ENCODE measurements around the gene EXD3. TPM values are rescaled to one million over a fixed set of nuclear protein-coding genes. Genes with fewer than 3 reads are reported as not detected.
"Not testable (repeated sequence)": the region's sequence is repeated elsewhere in the genome, so short reads cannot be mapped to it uniquely, and the experiment has no call there.

Gene EXD3
- total RNA-seq, 2 experiments from 2014 or later = 10.3 to 13.2 TPM

DNA sequence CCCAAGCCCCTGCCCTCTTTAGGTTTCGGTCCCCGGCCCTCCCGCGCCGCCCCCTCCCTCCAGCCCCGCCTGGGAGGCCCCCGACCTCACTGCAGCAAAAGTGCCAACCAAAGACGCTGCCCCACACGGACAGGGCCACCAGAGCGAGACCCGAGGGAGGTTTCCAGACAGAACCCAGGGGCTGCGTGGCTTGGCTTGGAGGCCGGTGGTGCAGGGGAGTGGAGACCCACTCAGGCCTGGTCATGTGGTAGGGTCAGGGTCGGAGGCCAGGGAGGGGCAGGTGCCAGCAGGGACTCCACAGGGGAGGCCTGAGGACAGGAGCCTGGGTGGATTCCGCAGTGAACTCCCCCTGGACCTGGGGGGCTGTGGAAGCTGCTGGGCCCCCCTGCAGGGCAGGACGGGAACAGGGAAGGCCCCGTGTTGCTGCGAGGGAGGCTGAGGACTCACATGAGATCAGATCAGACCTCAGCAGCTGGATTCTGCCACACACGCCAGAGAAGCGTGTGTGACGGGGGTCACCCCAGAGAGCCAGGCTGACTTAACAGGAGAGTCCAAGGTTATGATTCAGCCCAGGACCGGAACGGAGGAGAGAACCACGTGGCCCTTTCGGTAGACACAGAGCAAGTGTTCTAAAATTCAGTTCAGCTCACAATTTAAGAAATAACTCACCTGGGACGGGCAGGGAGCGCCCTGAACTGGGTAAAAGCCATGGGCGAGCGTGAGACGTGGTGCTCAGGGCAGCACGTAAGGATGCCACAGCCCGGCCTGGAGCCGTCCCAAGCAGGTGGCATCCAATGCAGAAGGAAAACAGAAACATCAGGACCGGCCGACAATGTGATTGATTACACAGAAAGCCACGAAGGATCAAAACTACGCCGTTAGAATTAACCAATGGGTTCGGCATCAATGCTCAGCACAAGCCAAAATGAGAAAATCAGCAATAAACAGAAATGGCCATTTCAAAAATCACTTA is 38.9 kb downstream of the EXD3 start:
- Mint-ChIP-seq H3K27ac (peak overlapping the region; percentile 51), H3K9me3 (no peaks in the 10 kb centered on the region), H3K4me1 (peaks cover 16% of the 10 kb centered on the region), H3K4me3 (no peak overlapping the region), H3K27me3 (no peaks in the 10 kb centered on the region), H3K36me3 (ENCODE audit: low read depth) (no peaks in the 10 kb centered on the region)
- POLR2A ChIA-PET = no interaction called here
- DNase-seq = no peak
- CTCF ChIA-PET = no interaction called here

DNA sequence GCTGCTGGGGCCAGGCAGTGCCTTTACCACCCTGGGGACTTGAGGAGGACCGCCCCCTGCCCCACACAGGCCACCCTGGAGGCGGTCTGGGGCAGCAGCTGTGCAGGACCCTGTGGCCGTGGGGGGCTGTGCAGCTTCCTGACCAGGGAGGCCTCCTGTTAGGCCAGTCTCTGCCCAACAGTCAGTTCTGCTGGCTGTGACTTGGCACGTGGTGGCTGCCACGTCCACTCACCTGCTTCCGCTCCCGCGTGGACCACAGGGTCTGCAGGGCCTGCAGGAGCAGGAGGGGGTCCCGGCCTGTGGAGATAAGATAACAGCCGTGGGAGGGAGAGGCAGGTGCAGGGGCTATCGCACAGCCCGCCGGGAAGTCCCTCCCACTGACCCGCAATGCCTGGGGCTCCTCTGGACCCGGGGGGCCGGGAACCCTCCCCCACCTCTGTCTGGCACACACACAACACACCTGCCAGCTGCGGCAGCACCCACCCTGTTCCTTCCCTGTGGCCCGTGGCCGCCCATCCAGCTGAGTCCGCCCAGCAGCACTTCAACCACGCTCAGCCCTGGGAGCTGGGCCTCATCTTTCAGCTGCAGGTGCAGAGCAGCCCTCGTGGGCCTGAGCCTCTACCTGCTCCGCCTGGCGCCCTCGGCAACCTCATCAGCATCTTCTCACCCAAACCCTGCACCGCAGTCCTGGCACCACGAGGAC is 39.7 kb downstream of the EXD3 start:
- no peak overlapping the region for H3K4me3 Mint-ChIP-seq
- no peaks in the 10 kb centered on the region for H3K9me3 Mint-ChIP-seq
- no peaks in the 10 kb centered on the region for H3K27me3 Mint-ChIP-seq
- POLR2A ChIA-PET = no interaction called here
- no peak overlapping the region for H3K27ac Mint-ChIP-seq
- DNase-seq = no peak
- H3K4me1 Mint-ChIP-seq = peaks cover 16% of the 10 kb centered on the region
- no peaks in the 10 kb centered on the region for H3K36me3 Mint-ChIP-seq (ENCODE audit: low read depth)
- CTCF ChIA-PET = no interaction called here

DNA sequence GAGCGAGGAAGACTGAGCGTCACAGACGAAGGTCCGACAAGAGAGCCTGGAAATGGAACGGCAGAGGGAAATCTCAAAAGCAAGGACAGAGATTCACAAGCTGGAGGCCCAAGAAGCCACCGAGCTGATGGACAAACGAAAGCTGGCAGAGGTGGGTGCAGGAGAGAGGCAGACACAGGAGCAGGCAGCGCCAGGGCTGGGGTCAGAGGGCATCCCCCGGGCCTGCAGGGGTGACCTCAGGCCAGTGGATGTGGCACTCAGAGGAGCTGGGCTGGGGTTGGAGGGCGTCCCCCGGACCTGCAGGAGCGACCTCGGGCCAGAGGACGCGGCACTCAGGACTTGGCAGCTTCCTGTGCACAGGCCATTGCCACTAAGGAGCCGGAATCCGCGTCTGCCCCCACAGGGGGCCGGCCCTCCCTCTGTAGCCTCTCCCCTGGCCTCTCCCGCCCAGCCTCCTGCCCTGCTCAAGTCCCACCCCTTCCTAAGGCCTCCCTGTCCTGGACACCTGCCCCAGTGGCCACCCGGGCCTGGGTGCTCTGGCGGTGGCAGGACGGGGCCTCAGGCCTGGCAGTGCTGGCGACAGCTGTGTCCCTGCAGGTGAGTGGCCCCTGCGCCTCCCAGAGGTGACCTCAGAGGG is 40.4 kb downstream of the EXD3 start:
- POLR2A ChIA-PET = no interaction called here
- H3K27ac Mint-ChIP-seq = no peak overlapping the region
- no peaks in the 10 kb centered on the region for H3K27me3 Mint-ChIP-seq
- no peak overlapping the region for H3K4me3 Mint-ChIP-seq
- H3K4me1 Mint-ChIP-seq = peaks cover 13% of the 10 kb centered on the region
- no peak for DNase-seq
- H3K36me3 Mint-ChIP-seq (ENCODE audit: low read depth) = no peaks in the 10 kb centered on the region
- CTCF ChIA-PET = no interaction called here
- no peaks in the 10 kb centered on the region for H3K9me3 Mint-ChIP-seq

DNA sequence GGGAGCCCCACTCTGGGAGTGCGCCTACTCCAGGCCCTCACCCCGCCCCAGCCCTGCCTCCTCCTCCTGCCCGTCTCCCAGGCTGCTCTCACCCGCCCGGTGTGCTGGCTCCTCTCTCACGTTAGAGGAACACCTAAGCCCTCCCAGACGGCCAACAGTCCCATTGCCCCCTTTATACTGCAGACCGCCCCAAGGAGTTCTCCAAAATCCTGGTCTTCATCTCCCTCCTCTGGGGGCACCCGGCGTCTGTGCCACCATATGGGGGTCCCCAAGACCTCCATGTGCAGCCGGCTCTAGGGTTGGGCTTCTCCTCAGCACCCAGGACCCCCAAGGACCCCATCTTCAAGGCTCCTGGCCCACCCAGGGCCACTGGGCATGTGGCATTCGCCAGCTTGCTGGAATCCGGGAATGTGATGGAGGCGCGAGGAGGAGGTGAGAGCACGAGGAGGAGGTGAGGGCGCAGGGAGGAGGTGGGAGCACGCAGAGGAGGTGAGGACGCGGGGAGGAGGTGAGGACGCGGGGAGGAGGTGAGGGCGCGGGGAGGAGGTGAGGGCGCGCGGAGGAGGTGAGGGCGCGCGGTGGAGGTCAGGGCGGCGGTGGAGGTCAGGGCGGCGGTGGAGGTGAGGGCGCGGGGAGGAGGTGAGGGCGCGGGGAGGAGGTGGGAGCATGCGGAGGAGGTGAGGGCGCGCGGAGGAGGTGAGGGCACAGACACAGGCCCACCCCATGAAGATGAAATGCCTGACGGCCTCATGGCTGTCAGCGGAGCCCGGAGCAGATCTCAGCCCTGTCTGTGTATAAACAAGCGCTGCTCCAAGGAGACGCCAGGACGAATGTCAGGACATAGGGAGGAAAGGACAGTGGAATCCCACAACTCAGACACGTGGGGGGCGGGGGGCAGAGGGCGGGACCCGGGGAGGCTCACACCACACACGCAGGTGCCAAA is 41.2 kb downstream of the EXD3 start:
- H3K36me3 Mint-ChIP-seq (ENCODE audit: low read depth) = no peaks in the 10 kb centered on the region
- no peaks in the 10 kb centered on the region for H3K27me3 Mint-ChIP-seq
- DNase-seq = no peak
- CTCF ChIA-PET = no interaction called here
- H3K4me3 Mint-ChIP-seq = no peak overlapping the region
- peaks cover 5% of the 10 kb centered on the region for H3K4me1 Mint-ChIP-seq
- POLR2A ChIA-PET = no interaction called here
- H3K27ac Mint-ChIP-seq = no peak overlapping the region
- H3K9me3 Mint-ChIP-seq = no peaks in the 10 kb centered on the region

DNA sequence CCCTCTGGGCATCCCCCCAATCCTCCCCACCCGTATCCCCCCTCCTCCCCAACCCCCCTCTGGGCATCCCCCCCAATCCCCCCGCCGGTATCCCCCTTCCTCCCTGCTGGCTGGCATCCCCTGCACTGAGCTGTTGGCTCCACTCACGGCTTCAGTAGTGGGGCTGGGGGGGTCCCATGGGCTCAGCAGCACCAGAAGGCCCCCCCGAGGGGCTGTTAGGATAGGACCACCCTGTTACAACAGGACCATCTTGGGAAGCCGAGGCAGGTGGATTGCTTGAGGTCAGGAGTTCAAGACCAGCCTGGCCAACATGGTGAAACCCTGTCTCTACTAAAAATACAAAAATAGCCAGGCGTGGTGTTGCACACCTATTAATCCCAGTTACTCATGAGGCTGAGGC is 42.4 kb downstream of the EXD3 start:
- CTCF ChIA-PET = no interaction called here
- POLR2A ChIA-PET = no interaction called here
- Mint-ChIP-seq H3K36me3 (ENCODE audit: low read depth) (no peaks in the 10 kb centered on the region), H3K27me3 (no peaks in the 10 kb centered on the region), H3K4me1 (no peaks in the 10 kb centered on the region), H3K9me3 (no peaks in the 10 kb centered on the region), H3K4me3 (no peak overlapping the region), H3K27ac (no peak overlapping the region)
- no peak for DNase-seq

DNA sequence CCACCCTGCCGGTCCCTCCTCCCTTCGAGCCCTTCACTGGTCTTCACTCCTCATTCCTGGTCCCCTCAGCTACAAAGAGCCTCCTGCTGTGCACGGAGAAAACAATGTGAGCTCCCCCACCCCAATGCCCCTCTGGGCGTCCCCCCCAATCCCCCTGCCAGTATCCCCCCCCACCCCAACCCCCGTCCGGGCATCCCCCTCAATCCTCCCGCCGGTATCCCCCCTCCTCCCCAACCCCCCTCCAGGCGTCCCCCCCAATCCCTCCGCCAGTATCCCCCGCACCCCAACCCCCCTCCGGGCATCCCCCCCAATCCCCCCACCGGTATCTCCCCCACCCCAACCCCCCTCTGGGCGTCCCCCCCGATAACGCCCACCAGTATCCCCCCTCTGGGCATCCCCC is 42.8 kb downstream of the EXD3 start:
- Mint-ChIP-seq H3K4me3 (no peak overlapping the region), H3K27me3 (no peaks in the 10 kb centered on the region), H3K27ac (no peak overlapping the region), H3K9me3 (no peaks in the 10 kb centered on the region), H3K36me3 (ENCODE audit: low read depth) (no peaks in the 10 kb centered on the region), H3K4me1 (no peaks in the 10 kb centered on the region)
- ChIA-PET POLR2A (no interaction called here), CTCF (no interaction called here)
- no peak for DNase-seq

DNA sequence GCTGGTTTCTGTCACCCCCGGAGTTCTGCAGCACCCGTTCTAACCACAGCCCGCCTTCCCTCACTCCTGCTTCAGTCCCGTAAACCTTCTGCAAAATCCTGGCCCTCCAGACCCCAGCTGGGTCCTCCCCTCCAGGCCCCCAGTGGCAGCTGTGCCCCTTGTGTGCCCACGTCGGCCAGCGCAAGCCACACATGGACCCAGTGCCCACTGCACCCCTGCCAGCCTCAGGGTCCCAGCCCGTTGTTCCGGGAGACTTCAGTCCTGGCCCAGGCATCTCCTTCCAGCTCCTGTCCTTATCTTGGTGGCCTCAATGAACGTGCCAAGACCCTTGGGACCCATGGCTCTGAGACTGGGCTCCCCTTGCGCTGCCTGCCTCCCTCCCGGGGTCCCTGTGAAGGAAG is 43.2 kb downstream of the EXD3 start:
- Mint-ChIP-seq H3K4me3 (no peak overlapping the region), H3K9me3 (no peaks in the 10 kb centered on the region), H3K36me3 (ENCODE audit: low read depth) (no peaks in the 10 kb centered on the region), H3K27ac (no peak overlapping the region), H3K27me3 (no peaks in the 10 kb centered on the region), H3K4me1 (no peaks in the 10 kb centered on the region)
- POLR2A ChIA-PET = no interaction called here
- CTCF ChIA-PET = no interaction called here
- no peak for DNase-seq

DNA sequence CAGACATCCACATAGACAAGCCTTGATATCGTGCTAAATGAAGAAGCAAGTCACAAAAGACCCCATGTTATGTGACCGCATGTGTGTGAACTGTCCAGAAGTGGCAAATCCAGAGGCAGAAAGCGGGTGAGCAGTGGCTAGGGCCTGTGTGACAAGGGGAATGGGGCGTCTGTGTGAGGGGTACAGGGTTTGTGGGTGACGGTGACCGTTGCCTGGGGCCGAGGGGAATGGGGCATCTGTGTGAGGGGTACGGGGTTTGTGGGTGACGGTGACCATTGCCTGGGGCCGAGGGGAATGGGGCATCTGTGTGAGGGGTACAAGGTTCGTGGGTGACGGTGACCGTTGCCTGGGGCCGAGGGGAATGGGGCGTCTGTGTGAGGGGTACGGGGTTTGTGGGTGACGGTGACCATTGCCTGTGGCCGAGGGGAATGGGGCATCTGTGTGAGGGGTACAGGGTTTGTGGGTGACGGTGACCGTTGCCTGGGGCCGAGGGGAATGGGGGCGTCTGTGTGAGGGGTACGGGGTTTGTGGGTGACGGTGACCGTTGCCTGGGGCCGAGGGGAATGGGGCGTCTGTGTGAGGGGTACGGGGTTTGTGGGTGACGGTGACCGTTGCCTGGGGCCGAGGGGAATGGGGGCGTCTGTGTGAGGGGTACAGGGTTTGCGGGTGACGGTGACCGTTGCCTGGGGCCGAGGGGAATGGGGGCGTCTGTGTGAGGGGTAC is 44.1 kb downstream of the EXD3 start:
- H3K9me3 Mint-ChIP-seq; H3K4me3 Mint-ChIP-seq; POLR2A ChIA-PET; H3K4me1 Mint-ChIP-seq; H3K27me3 Mint-ChIP-seq; CTCF ChIA-PET; DNase-seq; H3K27ac Mint-ChIP-seq; H3K36me3 Mint-ChIP-seq (ENCODE audit: low read depth): not testable (repeated sequence)

DNA sequence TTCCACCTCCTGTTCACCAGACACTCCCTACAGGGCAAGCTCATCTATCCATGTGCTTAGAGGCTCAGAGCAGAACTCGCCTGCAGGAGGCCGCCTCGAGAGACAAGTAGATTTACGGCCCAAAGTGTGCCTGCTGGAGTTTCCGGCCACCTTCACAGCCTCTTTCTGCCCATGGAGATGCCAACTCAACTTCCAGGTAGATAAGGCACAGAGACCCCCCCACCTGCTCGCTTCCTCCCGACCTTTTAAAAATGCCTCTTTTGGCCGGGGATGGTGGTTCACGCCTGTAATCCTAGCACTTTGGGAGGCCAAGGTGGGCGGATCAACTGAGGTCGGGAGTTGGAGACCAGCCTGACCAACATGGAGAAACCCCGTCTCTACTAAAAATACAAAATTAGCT is 46.6 kb downstream of the EXD3 start:
- Mint-ChIP-seq H3K36me3 (ENCODE audit: low read depth) (no peaks in the 10 kb centered on the region), H3K4me1 (no peaks in the 10 kb centered on the region), H3K27ac (no peak overlapping the region), H3K4me3 (no peak overlapping the region), H3K27me3 (no peaks in the 10 kb centered on the region), H3K9me3 (no peaks in the 10 kb centered on the region)
- ChIA-PET CTCF (interaction anchor here (0.6 kb wide), 1 partner anchor 21 kb away, joined by 3 read pairs; no protein-coding TSS in a partner anchor), POLR2A (no interaction called here)
- no peak for DNase-seq

DNA sequence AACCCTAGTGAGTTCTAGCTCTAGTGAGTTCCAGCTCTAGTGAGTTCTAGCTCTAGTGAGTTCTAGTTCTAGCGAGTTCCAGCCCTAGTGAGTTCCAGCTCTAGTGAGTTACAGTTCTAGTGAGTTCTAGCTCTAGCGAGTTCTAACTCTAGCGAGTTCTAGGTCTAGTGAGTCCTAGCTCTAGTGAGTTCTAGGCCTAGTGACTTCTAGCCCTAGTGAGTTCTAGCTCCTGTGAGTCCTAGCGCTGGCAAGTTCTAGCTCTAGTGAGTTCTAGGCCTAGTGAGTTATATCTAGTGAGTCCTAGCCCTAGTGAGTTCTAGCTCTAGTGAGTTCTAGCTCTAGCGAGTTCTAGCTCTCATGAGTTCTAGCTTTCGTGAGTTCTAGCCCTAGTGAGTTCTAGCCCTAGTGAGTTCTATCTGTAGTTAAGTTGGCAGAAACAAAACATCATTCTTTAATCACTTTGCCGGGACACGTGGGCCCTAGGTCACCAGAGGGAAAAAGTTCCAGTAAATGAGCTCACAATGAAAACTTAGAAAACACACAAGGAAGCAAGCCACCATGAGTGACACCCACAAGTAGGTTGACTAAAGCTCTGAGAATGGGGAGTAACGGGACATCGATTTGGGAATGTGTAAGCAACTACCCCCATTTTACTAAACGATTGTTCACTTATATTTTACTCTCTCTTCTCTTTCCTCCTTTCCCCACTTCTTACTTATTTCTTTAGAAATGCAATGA is 47.5 kb downstream of the EXD3 start:
- CTCF ChIA-PET = interaction anchor here (0.6 to 1.2 kb wide), 4 partner anchors 20 to 308 kb away, joined by 3 read pairs; partner anchors contain the start of gene NRARP
- H3K9me3 Mint-ChIP-seq = no peaks in the 10 kb centered on the region
- H3K4me1 Mint-ChIP-seq = no peaks in the 10 kb centered on the region
- H3K27me3 Mint-ChIP-seq = no peaks in the 10 kb centered on the region
- no peak for DNase-seq
- no peak overlapping the region for H3K4me3 Mint-ChIP-seq
- POLR2A ChIA-PET = no interaction called here
- H3K36me3 Mint-ChIP-seq (ENCODE audit: low read depth) = no peaks in the 10 kb centered on the region
- H3K27ac Mint-ChIP-seq = no peak overlapping the region

DNA sequence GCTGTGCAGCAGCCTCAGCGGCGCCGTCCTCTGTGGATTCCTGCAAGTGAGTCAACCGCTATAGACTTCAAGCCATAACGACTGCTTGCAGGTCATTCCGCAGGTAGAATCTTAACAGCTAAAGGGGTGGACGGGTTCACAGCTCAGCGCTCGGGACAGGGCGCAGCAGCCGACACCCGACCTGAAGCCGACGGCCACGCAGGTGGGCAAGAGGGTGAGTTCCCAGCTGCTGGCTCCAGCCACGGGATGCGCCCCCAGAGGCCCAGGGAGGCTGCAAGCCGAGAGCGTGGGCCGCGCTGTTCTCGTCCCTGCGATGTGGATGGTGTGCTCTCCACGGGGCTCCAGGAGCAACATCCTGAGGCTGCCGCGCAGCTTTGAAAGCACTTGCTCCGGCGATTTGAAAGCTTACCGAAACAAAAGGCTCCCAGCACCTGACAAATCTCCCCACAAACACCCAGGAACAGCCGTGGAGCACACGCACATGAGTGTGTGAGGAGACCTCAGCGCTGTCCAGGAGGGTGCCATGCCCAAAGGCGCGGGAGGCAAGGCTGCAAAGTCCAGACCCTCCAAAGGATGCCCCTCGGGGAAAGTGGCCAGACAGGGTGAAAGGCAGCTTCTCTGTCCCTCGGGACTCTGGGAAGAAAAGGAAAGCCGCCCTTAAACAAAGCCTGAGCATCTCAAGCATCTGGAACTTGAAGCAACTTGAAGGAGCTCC is 48.7 kb downstream of the EXD3 start:
- H3K4me3 Mint-ChIP-seq = no peak overlapping the region
- ChIA-PET POLR2A (interaction anchor here (1.0 kb wide), 1 partner anchor 13 kb away, joined by 3 read pairs; no protein-coding TSS in a partner anchor), CTCF (interaction anchor here (1.1 to 1.2 kb wide), 2 partner anchors 72 to 307 kb away, joined by 3 read pairs; partner anchors contain the start of gene NRARP)
- DNase-seq = no peak
- no peaks in the 10 kb centered on the region for H3K36me3 Mint-ChIP-seq (ENCODE audit: low read depth)
- H3K4me1 Mint-ChIP-seq = no peaks in the 10 kb centered on the region
- no peaks in the 10 kb centered on the region for H3K27me3 Mint-ChIP-seq
- H3K9me3 Mint-ChIP-seq = no peaks in the 10 kb centered on the region
- no peak overlapping the region for H3K27ac Mint-ChIP-seq

Data from activated CD4-positive, alpha-beta T cell treated with anti-CD3 and anti-CD28 coated beads, Interleukin-2, amount 10 ng/mL, durations not matched to agents 7 days and 5 days (primary cell).